MV-4-11 (cell line): ENCODE measurements around the gene ANXA2R.
"Not testable (repeated sequence)": the region's sequence is repeated elsewhere in the genome, so short reads cannot be mapped to it uniquely, and the experiment has no call there.

Experiments used
- DNase-seq: peaks from one replicate; lab custom pipeline; 2025; lab: John Stamatoyannopoulos, UW

ANXA2R gene

GRCh38 chr5:43060020-43060419 lies 19.9 kb upstream of the ANXA2R start:
- DNase-seq: not testable (repeated sequence)

- DNase-seq: not testable (repeated sequence)
These were observed 15.0 kb upstream of the ANXA2R start for GRCh38 chr5:43055098-43055497.

GRCh38 chr5:43051684-43052083 lies 11.6 kb upstream of the ANXA2R start:
- no peak for DNase-seq

GRCh38 chr5:43050384-43050783 lies 10.3 kb upstream of the ANXA2R start:
- no peak for DNase-seq

DNA sequence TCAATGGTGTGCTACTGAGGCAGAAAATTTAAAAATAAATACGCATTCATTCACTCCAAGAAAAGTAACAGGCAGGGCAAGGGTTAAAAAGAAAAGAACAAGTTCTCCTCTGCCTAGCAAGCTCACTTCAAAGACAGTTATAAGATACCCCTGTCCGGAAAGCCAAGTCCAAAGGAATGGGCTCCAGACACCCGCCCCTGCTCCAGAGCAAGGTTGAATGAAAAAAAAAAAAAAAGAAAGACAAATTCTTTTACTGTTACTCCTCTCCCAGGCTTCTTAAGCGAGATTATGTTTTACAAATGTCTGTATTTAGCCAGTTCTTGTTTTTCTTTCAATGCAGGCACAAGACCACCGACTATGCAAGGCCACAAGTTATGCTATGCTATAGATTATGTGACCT lies 9.1 kb upstream of the ANXA2R start:
- no peak for DNase-seq

GRCh38 chr5:43046474-43046873 lies 6.4 kb upstream of the ANXA2R start:
- no peak for DNase-seq

- no peak for DNase-seq
These were observed 5.1 kb upstream of the ANXA2R start for GRCh38 chr5:43045236-43045635.

DNA sequence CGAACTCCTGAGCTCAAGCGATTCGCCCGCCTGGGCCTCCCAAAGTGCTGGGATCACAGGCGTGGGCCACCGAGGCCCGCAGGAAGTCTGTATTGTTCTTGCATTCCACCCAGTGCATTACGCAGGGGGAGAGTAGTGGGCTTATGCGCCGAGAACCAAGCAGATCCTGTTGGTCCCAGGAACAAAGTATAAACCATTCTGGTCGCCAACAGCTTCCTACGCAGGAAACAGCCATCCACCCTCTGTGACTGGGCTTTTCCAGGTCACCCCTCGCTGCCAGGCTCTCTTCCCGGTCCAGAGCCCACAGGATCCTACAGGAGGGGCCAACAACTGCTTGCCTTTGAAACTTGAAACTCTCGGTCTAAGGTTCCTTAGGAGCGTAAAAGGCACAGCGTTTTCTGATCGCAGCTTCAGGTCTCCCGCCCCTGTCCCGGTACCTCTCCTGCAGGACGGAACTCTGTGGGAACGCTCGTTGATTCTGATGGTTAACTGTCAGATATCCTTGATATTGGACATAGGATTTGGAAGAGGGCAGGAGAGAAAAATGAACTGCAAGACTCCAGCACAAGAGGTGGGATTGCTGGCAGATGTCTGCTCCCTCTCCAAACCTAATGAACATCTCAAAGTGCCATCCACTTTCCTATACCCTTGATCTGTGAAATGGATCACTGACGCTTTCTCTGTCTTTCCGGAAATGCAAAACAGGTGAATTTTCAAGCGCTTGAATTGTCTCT lies 4.2 kb upstream of the ANXA2R start:
- DNase-seq: no peak

DNA sequence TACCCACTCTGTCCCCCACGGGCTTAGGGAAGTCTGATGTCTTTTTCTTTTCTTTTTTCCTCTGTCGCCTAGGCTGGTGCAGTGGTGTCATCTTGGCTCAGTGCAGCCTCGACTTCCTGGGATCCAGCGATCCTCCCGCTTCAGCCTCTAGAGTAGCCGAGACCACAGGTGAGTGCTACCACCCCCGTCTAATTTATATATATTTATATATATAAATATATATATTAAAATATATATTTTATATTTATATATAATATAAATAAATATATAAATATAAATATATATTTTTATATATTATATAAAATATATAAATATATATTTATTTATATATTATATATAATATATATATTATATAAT lies 3.3 kb upstream of the ANXA2R start:
- DNase-seq: no peak

- peak; percentile 89 for DNase-seq
These were observed 2.7 kb upstream of the ANXA2R start for GRCh38 chr5:43042626-43043399.

DNA sequence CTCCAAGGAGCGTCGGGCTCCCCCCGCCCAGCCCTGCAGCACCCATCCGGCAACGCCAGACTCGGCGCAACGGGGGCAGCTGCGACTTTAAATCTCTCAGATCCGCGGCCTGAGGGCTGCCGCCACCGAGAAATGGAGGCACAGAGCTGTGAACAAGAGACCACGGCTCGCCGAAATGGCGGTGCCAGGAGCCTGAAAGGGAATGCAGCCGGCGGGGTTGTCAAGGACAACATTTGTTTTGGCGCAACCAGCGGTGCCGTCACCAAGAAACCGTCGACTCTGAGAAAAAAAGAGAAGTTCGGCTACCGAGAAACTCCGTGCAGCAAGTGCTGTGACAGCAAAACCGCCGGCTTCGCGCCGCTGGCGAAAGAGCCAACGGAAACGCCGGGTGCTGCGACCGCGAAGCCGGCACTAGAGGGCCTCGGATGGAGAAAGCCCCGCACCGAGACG lies 2.1 kb upstream of the ANXA2R start:
- peak; percentile 94 for DNase-seq

DNA sequence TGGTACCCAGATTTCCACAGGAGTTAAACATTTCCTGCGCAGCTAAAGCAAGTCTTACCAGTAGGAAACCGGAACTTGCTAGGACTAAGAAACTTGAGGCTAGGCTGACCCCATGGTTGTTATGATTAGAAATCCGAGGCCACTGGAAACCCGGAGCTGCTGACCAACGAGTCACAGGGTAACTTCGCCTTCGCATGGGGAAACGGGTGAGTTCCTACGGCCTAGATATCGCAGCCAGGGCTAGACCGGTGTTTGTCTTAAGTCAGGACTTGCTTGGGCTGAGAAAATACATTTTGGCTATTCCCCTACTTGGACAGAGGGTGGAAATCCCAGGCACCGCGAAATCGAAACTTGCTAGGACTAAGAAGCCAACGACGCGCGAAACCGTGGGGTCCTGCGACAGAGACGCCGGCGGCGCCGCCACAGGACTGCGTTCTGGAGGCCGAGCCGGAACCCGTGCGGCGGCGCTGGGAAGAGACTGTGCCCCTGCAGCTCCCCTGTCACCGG lies 1.6 kb upstream of the ANXA2R start:
- DNase-seq: no peak

DNA sequence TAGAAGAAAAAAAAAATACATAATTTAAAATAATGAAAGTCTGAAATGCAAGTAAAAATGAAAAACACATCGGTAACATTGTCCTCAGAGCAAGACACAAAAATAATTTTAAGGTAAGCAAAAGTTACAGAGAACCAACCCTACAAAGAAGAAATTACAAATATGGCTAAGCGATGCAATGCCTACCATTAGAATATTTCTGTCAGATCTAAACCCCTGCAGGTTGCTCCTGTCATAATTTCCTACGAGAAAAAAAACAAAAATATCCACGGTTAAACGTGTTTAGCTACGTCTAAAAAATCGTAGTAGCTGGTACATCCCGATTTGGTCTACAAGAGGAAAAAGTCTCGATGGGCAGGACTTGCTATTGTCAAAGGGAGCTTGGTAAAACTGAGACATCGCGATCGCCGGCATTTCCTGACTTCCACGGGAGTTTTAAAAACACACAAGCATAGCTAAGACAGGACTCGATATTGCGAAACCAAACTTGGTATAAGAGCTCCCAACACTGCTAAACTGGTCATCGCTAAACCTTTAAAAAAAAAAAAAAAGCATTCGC lies 1.1 kb upstream of the ANXA2R start:
- peak; percentile 81 for DNase-seq

DNA sequence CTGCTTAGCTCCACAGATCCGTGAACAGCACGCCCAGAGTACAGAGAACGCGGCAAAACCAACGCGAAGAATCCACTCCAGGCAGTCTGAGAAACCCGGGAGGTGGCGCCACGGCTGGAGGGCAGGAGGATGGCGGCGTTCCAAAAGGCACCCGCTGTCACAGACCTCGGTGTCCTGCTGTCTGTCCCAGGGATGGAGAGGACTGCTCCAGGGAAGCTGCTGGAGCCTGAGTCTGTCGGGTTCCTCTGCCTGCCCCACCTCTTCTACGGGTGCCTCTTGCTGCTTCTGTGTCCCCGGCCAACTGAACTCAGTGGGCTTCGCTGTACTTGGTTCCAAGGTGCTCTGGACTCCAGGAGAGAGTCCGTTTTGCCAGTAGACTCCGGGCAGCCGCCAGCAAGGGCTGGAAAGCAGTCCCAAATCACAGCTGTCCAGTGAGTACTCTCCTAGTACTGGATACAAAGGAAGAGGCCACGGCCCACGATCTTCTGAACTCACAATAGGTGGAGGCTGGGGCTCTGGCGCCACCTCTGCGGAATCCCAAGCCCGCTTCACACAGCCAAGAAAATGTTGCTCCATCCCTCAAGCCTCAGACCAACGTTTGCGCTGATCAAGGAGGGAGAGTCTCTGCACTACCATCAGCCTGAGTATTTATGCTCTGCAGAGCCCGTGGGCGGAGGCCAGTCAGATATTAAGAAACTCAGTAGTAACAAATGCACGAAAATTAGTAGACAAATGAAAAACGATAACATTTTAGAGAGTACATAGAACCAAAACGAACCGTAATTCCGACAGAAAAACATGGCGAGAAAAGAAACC lies 440 bp downstream of the ANXA2R start:
- peak; percentile 59 for DNase-seq

DNA sequence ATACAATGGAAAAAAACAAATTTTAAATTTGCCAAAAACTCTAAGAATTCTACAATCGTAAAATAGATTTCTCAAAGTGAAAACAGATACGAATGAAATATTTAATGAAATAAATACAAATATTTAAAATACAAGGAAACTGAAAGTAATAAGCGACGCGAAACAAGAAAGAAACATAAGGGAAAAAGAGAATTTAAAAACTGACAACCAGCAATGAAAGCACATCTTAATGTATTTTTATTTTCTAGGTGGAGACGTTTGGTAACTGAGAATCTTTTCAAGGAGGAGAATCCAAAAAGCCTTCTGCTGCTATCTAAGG lies 1.0 kb downstream of the ANXA2R start:
- no peak for DNase-seq

DNA sequence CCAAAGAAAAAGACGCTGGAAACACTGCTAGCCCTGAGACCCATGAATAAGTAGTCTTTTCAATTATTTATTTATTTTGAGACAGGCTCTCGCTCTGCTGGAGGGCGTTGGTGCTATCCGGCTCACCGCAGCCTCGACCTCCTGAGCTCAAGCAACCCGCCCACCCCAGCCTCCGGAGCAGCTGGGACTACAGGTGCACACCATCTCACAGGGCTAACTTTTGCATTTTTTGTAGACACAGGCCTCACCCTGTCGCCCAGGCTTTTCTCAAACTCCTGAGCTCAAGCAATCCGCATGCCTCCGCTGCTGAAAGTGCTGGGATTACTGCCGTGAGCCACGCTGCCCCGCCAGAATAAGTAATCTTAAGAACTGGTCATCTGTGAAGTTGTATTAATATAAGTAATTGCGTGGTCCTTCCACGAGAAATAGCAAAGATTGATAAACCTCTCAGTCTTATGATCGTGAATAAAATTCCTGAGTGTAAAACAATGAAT lies 1.6 kb downstream of the ANXA2R start:
- DNase-seq: no peak

- DNase-seq: peak; percentile 50
These were observed 2.3 kb downstream of the ANXA2R start for GRCh38 chr5:43037636-43038495.

DNA sequence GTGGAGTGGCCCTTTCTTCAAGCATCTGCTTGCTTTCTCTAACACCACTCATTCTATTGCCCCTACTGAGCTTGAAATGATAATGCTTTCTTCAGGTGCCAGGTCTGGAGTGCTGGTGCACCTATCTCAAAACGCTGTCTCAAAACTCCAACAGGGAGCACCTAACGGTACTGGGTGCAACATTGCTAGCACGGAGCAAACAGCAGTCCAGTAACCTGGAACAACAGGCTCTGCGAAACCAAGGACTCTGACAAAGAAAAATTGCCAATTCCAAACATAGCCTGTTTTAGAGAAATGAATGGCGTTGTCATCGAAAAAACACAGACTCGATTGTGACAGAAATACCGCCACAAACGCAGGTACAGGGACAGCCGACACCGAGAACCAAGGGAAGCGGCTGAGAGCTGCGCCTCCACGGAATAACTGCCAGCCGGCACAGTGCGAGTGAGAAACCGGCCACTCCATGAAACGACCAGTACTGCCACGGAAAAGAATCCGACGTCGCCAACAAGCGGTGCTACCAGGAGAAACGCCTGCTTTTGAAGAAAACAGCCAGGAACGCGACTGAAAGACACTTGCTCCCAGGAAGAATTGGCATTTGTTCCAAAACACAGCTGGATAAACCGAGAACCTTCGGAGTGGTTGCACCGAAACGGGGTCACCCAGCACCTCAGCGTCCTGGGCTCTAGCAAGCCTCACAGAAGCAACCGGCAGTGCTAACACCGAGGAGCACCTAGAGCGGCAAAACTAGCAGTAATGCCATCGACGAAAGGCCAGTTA lies 3.1 kb downstream of the ANXA2R start:
- DNase-seq: no peak

DNA sequence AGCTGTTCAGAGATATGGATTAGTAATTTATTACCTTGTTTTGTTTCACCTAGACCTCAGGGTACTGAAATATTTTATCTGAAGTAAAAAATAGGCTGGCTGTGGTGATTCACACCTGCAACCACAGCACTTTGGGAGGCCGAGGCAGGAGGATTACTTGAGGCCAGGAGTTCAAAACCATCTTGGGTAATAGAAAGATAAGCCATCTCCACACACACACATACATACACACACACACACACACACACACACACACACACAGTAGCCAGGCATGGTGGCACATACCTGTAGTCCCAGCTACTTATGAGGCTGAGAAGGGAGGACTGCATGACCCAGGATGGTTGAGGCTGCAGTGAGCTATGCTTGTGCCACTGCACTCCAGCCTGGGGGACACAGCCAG lies 3.7 kb downstream of the ANXA2R start:
- DNase-seq: no peak

DNA sequence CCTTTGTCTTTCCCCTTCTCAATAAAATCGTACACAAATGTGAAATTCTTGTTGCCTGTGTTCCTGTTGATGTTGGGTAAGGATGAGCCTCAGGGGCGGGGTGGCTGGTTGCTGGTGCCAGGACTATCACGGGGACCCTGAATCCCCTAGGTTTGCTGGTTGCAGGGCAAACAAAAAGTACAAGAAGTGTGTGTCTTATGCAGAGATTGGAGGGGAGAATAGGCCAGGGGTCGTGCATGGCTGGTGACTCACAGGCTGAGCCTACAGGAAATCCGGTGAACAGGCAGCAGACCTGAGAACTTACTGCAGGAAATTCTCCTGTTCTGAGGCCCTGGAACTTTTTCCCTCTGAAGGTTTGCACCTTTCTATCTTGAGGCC lies 5.5 kb downstream of the ANXA2R start:
- DNase-seq: no peak
